Activated naive CD4-positive, alpha-beta T cell treated with anti-CD3 and anti-CD28 coated beads, Interleukin-2, amount 50 U/mL, for 16 hours (primary cell): ENCODE measurements around the gene DSCAML1.

Experiments
- DNase-seq: peaks from one replicate; pipeline ENCODE4 v3.0.0-alpha.2; 2020

The DSCAML1 gene

DNA sequence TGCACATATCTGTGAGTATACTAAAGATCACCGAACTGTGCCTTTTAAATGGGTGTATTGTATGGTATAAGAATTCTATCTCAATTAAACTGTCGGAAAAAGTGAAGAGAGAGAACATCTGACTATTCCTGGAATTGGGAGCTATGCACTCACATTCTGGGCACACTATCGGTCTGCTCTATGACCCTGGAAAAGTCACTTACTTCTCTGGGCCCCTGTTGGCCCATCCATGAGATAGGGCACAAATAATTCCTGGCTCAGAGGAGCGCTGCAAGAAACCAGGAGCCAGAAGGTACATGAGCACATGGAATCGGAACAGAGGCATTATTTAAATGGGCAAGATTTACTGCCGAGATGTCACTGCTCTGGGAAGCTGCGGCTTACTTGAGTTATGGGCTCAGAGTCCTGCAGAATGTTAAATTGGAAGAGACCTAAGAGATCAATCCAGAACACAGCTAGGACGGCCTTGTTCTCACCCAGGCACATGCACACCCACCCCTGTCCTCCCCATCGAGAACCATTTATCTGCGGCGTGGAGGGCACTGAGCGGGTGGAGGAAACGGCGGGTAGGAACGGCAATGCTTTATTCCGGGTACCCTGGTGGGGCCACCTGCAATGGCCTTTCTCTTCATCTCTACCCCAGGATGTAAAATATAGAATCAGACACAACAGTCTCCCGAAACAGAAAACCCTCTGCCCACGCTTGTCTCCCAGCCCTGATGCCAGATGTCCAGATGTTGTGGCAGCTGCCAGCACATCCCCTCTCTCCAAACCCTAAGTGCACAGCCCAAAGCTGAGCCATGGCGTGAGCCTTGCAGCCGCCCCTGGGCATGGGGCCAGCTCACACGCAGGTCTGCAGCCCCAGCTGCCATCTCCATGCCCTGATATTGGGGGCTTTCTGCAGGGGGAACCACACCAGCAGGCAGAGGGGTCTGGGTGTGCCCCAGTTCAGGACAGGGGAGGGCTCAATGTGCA lies 142.4 kb downstream of the DSCAML1 start:
- DNase-seq = no peak

DNA sequence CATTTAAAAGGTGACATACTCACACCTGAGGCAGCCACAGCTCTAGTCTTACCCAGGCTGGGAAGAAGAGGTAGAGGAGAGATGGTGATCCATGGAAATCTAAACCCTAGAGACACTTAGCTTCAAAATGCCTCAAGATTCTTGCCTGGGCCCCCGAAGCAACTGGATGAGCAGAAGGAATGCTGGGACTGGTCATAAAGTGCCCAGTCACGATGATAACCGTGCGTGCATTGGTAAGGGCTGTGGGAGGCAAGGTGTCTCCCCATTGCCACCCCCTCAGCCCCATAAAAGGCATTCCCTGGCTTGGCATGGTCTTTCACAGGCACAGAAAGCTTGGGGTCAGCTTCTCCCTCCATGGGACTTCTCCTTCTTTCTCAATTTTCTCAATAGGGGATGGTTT lies 144.5 kb downstream of the DSCAML1 start:
- no peak for DNase-seq

DNA sequence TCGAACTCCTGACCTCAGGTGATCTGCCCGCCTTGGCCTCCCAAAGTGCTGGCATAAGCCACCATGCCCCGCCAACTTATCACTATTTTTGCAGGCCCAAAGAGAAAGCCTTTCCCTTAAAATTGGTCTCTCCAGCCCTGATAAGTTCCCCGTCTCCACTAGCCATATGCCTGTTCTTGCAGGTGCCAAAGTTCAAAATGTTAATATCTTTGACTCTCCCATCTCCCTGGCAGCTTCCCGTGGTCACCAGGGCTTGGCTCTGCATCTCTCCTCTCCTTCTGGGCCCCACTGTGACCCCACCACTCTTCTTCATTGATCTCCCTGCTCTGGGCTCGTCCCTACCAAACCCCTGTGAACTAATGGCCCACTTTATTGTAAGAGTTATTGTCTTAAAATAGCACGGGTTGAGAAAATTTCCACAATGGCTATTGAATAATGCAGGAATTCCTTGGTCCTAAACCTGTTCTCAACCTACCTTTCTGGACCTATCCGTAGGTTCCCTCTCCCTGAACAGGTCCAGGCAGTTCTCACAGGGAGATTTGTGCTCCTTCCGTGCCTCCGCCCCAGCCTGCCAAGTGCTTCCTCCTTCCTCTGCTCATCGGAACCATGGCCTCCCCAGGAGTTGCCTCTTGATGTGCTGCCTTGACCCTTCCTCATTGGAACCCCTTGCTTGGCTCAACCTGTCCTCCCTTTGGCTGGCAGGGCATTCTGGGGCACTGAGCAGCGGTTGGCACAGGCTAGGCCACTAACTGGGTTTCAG lies 147.5 kb downstream of the DSCAML1 start:
- DNase-seq = no peak

DNA sequence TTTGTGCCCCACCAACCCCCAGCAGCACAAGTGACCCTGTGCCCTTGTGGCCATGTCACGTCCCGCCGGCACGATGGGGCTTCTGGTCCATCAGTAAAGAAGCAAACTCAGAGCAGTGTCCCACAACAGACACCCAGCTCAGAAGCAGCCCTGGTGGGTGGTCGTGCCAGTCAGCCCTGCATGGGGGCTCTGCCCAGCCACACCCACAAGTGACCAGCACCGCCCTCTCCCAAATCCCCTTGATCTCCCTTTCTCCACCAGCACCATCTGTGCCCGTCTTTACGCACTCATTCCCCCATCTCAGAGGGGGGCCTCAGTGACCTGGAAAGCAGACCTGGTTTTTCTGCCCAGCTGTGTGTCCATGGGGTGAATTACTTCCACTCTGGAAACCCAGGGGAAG lies 149.1 kb downstream of the DSCAML1 start:
- no peak for DNase-seq

DNA sequence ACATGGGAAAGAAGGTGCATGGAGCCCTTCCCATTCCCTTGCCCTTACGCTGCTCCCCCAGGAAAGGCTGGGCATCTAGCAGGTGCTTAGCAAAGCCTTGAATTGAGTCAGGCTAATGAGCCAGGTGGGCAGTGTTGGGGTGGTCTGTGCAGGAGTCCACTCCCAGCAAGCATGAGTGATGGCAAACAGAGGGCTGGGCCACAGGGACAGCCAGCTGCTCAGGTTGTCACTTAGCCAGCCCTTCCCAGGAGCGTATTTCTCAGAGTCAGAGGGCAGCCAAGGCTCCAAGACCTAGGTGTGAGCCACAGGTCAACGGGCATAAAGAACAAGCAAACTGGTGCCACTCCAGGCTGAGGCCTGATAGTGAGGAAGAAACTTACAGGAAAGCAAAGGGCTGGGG lies 149.8 kb downstream of the DSCAML1 start:
- DNase-seq = no peak

DNA sequence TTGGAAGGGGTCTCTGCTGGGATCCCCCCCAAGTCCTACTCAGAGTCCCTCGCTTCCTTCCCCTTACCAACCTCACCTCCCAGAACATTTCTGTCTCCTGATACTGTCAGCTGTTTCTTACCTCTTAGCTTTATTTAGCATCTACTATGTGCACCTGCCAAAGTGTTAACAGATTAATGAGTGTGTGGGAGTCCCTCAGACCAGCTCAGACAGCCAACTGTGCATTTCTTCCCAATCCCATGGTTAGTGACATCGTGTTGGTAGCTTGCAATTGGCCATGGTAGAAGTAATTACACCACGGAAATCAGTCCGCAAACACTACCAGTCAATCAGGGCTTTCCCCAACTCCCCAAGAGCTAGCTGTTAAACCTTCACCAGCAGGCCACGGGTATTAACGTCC lies 150.6 kb downstream of the DSCAML1 start:
- no peak for DNase-seq

DNA sequence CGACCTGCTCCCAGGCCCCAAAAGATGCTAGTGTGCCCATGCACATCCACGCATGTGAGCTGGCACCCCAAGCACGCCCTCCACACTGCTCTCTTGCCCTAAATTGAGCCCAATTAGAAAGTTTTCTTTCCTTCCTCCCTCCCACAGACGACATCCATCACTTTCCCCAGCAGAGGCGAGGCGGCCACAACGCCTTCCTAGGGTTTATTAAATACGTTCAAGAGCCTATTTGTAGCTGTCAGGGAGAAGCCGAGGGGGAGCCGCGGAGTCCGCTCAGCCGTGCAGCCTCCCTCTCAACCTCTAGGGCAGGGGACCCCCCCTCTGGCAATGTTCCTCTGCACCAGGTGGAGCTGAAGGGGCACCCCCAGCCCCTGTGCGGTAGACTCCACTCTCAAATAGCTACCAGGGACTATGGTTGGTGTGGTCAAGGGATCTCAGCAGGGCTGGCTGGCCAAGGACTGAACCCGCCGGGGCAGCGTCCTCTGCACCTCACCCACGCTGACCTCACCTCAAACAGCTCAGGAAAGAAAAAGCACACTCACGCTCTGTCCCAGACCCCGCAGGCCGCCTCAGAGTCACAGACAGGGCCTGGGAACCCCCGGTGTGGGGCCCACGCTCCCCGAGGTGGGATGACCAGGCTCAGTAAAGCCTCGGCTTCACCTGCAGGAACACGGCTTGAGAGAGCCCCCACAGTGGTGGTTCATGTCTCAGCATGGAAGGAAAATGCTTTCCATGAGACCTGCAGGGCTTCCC lies 152.4 kb downstream of the DSCAML1 start:
- no peak for DNase-seq

DNA sequence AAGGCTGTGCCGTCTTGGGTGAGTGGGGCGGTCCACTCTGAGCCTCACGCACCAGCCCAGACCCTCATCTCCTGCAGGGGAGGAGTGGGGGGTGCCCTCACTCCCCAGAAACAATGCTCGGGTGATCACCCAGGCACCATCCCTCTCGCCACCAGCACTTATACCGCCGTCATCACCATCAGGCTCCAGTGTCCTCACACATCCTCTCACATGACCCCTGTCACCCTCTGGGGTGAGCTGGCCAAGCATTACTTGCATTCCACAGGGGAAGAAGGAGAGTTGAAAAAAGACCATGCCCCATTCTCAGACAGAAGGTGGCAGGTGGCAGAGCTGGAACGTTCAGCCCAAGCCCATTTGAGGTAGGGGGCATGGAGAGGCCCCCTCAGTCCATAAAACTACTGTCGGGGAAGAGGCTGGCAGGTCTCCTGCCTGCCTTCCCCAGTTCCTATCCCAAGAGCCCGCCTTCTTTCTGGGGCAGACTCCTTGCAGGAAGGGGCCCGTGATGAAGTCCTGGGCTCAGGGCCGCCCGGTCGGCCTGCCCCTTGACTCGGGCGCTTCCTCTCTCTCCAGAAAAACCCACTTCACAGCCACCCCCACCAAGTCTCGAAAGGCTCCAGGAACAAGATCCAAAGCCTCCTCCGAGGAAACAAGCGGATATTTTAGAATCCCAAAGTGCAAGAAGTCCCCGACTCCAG lies 153.3 kb downstream of the DSCAML1 start:
- no peak for DNase-seq

DNA sequence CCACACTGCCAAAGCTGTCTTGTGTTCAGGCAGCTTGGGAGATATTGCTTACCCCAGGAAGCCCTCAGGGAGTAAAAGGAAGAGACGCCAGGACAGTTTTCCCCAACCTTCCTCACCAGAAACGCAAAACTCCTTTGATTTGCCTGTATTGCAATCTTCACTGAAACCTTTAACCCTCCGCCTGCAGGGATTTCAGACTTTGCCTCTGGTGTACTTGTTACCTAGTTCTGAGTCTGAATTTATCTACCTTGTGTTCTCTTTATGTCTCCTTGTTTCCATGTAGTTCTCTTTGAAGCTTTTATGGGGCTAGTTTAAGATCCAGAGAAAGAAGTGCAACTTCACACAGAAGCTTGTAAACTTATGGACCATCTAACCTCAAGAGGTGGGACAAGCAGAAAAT lies 154.2 kb downstream of the DSCAML1 start:
- DNase-seq = no peak

DNA sequence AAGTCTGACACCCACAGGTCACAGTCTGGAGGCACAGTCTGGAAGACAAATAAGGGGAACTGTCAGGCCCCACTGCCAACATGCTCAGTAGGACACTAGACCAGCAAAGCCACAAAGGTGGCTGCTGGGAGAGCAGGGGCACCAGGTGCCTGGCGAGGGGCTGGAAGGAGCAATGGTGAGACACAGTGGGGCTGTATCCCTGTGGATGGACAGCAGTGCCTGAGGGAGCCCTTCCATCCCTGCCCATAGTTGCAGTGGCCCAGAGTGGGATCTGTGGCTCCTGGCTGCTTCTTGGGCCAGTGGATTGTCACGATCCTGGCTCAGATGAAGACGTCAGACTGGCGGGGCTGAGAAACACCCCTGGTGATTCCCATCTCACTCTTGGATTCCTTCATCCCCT lies 154.6 kb downstream of the DSCAML1 start:
- DNase-seq = no peak

DNA sequence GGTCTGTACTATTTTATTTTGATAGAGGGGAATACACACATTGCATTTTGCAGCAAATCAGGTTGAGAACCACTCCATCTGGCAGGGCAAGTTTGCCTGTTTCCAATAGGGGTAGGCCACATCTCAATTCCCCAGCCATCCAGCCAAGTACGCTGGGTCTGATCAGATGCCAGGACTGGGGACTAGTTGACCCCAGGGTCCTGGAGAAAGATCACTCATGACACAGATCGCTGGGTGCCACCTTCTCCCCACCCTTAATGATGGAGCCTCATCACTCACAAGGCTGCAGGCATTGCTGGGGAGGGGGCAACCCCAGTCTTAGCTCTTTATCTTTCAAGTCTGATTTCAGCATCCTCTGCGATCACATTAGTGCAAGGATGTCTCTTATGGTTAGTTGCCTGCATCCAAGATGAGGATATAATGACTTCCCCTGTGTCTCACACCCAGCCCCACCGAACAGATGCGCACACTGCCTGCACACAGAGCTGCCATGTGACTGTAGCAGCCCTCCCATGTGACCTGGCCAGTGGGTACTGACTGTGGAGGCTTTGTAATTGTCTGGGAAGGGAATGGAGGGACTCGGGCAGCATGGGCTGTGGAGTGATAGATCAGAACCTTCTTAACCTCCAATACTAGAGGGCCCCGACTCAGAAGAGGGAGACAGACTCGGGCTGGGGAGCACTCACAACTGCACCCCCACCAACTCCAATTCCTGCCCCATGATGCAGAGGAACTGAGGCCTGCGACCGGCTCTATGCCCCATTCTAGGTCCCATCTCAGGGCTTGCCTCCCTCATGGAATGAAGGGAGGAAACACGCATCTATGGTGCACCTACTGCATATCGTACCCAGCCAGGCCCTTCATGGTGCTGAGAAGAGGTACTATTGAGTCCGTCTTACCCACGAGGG lies 155.8 kb downstream of the DSCAML1 start:
- DNase-seq = no peak

DNA sequence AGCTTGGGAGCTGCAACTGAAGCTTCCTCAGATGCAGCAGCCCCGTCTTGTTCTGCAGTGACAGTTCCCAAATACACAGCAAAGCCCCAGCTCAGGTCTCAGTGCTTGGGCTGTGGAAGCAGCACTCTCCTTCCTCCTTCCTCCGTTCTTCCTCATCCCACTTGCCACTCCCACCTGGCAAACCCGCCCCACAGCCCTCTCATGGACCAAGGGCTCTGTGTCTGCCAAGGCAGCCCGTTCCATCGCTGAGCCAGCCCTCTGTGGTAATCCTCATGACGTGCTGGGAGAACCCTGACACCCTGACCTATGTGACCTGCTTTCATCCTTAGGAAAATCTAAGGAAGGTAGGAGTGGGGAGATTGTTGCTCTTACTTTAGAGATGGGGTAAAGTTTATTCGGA lies 157.0 kb downstream of the DSCAML1 start:
- no peak for DNase-seq

DNA sequence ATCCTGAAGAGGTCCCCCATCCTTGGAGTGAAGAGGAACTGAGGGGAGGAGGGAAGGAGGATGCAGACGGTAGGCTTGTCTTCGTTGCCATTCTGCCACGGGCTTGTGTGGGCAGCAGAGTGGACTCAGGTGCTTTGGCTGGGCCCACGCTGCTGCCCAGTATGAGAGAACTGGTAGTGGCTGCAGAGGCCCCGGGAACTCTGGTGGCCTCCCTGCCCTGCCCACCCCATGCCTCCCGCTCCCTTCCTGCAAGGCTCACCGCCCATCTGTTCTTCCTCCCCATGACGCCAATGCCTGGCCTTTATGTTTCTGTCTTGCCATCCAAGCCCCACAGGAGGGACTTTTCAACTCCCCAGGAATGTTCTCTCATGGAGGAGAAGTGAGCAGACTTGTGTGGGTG lies 157.4 kb downstream of the DSCAML1 start:
- DNase-seq = no peak

DNA sequence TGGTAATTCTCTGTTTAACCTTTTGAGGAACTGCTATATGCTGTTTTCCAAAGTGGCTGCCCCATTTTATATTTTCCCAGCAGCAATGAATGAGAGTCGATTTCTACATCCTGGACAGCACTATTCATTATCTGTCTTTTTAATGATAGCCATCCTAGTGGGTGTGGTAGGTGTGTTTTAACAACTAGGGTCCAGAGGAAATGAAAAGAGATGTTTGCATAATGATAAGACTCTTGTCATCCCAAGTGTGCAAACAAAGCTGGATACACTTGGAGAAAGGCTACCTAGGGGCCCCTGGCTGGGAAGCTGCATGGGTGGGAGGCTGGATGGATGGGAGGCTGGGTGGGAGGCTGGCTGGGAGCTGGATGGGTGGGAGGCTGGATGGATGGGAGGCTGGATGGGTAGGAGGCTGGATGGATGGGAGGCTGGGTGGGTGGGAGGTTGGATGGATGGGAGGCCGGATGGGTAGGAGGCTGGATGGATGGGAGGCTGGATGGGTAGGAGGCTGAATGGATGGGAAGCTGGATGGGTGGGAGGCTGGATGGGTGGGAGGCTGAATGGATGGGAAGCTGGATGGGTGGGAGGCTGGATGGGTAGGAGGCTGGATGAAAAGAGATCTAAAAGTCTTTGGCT lies 158.0 kb downstream of the DSCAML1 start:
- DNase-seq = no peak

DNA sequence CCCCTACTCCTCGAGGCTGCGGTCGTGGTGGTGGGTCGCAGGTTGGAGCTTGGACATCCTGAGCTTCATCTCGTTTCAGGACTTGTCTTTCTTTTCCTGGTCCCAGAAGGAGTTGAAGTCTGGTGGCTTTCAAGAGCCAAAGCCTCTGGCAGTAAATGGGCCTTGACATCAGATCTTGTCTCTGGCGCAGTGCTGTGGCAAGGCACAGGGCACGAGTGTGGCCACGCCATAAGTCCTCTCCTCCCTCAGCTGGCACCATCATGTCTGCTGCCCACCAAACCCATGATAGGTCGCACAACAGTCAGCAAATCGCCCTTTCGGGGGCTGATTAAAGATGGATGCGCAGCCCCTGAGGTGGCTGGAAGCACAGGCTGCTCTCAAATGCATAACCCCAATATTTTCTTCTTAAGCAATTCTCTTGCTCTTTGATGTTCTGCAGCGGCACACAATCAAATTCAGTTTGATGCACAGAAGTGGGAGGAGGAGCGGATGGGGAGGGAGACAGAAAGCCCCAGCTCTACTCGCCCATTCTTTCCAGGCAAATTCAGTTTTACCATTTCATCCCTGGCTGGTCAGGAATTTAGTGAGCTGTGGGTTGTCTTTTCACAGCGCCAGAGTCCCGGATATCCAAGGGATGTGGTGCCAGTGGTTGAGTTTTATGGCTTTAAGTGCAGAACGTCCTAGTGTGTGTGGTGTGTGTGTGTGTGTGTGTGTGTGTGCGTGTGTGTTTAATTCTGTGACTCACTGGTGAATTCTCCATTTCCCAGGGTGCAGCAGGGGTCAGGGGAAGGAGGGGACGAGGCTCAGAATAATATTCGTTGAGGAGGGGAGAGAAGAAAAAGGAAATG lies 162.0 kb downstream of the DSCAML1 start:
- no peak for DNase-seq

DNA sequence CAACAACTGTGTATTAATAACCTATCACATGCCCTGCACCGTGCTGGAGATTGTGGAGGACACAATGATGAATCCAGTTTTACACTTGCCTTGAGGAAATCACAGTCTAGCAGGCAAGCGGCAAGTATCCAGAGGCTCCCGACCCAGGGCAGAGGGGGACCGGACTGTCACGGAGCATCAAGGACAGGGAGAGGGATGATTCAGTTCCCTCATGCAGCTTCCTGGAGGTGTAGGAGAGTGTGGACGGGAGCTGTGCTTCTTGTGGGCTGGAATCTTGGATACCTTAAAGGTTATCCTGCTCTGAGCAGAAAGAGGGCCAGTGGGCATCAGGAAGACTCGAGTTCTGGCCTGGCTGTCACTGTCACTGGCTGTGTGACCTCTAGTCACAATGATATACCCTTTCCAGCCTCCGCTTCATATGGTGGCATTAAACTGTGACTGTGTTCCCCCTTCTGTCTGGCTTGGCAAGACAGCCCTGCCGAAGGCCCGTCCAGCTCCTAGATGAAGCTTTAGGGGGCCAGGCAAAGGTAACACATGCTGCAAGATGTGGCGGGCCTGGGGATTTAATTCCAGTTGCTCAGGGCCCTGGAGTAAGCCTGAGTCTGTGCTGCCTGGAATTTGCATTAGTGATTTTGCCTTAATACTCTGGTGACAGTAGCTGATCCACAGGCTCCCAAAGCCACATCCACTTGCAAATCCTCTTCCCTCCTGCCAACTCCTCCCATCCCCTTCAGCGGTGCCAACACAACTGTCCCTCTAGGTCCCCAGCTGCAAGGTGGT lies 162.8 kb downstream of the DSCAML1 start:
- no peak for DNase-seq

DNA sequence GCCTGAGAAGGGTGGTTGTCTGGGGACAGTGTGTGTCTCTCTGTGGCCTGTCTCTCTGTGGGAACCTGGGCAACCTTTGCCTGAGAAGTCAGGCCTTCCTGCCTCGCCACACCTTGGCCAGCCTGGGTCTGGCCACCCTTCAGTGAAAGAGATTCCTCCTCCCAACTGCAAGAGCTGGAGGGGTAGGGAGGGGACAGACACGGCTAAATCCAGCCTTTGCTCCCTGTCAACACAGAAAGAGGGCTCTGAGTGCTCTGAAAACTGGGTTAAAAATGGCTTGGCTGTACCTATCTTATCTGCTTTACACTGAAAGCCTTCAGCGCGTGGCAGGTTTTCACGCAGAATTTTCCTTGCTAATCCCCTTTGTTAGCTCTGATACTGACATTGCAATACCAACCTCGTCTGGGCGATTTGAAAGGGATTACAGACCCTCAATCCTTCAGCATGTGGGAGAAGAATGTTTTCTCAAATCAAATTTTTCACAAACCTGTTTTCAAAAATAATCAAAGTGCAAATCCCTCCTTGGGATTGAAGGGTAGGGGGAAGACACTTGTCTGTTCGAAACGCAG lies 163.7 kb downstream of the DSCAML1 start:
- DNase-seq = no peak

DNA sequence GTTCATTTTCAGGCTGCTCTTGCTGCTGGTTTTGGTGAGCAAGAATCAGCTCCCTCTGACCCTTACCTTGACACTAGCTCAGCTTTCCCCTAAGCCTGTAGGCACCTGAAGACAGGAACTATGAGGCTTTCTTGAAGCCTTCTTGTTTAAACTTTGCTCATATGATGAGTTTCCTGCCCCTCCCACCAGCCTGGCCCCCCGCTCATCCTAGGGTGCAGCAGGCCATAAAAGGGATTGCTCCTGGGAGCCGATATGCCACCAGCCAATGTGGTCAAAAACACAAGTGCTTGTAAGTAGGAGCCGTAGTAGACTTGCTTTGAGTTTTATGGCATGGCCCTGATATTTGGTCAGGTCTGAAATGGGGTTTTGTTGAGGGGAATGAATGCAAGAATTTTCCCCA lies 164.7 kb downstream of the DSCAML1 start:
- DNase-seq = no peak
